Breast epithelium (tissue), 4 donors: Measurements from ENCODE around the gene DEFB113. TPM values are rescaled to one million over a fixed set of nuclear protein-coding genes. Genes with fewer than 3 reads are reported as not detected.

Experiments used
- DNase-seq, 2 donors: peaks; one replicate each; pipeline ENCODE4 v3.0.0-alpha.2; 2019; ENCODE audit warnings: low spot score in 2 of 2
- H3K27ac ChIP-seq, 2 donors: fragments of 200-600 bp; sonication (generic) in 1 of 2; one replicate each; pipeline ENCODE4 v1.5.1; 2016 to 2019; ENCODE audit warnings: mild to moderate bottlenecking in 1 of 2
- H3K27me3 ChIP-seq, 2 donors: fragments of 200-600 bp; sonication (generic) in 1 of 2; one replicate each; pipeline versions ENCODE4 v1.5.1 to v1.6.0; 2017 to 2019; ENCODE audit warnings: control low read depth in 1 of 2, mild to moderate bottlenecking in 1 of 2
- H3K36me3 ChIP-seq: fragments of 200-600 bp; one replicate; pipeline ENCODE4 v1.5.1; 2019
- H3K4me1 ChIP-seq, 2 donors: fragments of 200-600 bp; sonication (generic); one replicate each; pipeline ENCODE4 v1.5.1; 2016 to 2019; ENCODE audit warnings: control low read depth in 1 of 2
- H3K4me3 ChIP-seq, 3 donors: fragments of 200-600 bp; sonication (generic); 1 replicate in 2 of 3; 2 replicates in 1 of 3; pipeline ENCODE4 v1.5.1; 2016 to 2019; ENCODE audit warnings: mild to moderate bottlenecking in 3 of 3, moderate library complexity in 2 of 3
- H3K9me3 ChIP-seq, 2 donors: fragments of 200-600 bp; sonication (generic) in 1 of 2; one replicate each; pipeline ENCODE4 v1.5.1; 2016 to 2019; ENCODE audit warnings: control low read depth in 1 of 2
- CTCF ChIP-seq, 3 donors: fragments of 450-650 bp; IDR thresholded peaks; one replicate each; pipeline ENCODE4 v1.5.1; 2016 to 2017; ENCODE audit warnings: antibody characterized with exemption in 3 of 3, mild to moderate bottlenecking in 3 of 3, moderate library complexity in 3 of 3
- POLR2A ChIP-seq: fragments of 450-650 bp; IDR thresholded peaks from one replicate; pipeline ENCODE4 v1.6.1; 2016; ENCODE audit warnings: antibody characterized with exemption, mild to moderate bottlenecking, moderate library complexity
- POLR2AphosphoS5 ChIP-seq, 3 donors: sonication (generic); formaldehyde crosslinking; IDR thresholded peaks; one replicate each; pipeline ENCODE4 v1.6.1; 2017; ENCODE audit warnings: antibody characterized with exemption in 3 of 3
- intact Hi-C: fragments of 100-400 bp; cut with DNase I; formaldehyde crosslinking; loops from one replicate; pipeline ENCODE4 v1.15.1; 2023; ENCODE audit warnings: low total_unique reads
- total RNA-seq, 3 donors: library from RNA; depleted of rRNA; stranded (reverse); fragments of >200 nt; gene quantifications; one replicate each; pipeline ENCODE4 v1.1.0, GENCODE V29; 2016

The DEFB113 gene
- total RNA-seq, 3 donors from 2014 or later: not detected

- no peaks in the 10 kb centered on the region for H3K27me3 ChIP-seq
- H3K27ac ChIP-seq: no peak overlapping the region
- DNase-seq: no peak
- TF ChIP-seq CTCF (IDR thresholded peaks at IDR 0.05): no peak
- no peak for TF ChIP-seq POLR2AphosphoS5 (IDR thresholded peaks at IDR 0.05)
- no peak for TF ChIP-seq POLR2A
- H3K4me1 ChIP-seq: no peaks in the 10 kb centered on the region
- no peak overlapping the region for H3K4me3 ChIP-seq
- no peaks in the 10 kb centered on the region for H3K36me3 ChIP-seq
- intact Hi-C loops: no loop called here
- H3K9me3 ChIP-seq: no peaks in the 10 kb centered on the region
These were observed 2.6 kb downstream of the DEFB113 start for GRCh38 chr6:49966823-49967222.

GRCh38 chr6:49966334-49966733 lies 3.1 kb downstream of the DEFB113 start:
- Histone ChIP-seq H3K27ac (no peak overlapping the region), H3K4me1 (no peaks in the 10 kb centered on the region), H3K4me3 (no peak overlapping the region), H3K9me3 (no peaks in the 10 kb centered on the region), H3K36me3 (no peaks in the 10 kb centered on the region), H3K27me3 (no peaks in the 10 kb centered on the region)
- DNase-seq: no peak
- intact Hi-C loops: no loop called here
- TF ChIP-seq POLR2AphosphoS5 (IDR thresholded peaks at IDR 0.05) (no peak), POLR2A (no peak), CTCF (IDR thresholded peaks at IDR 0.05) (no peak)

GRCh38 chr6:49964064-49964463 lies 5.4 kb downstream of the DEFB113 start, which contains the start of gene DEFB114:
DEFB114 (minus strand) TSS chr6:49964164; CDS start chr6:49964105, 59 bp downstream.
- Histone ChIP-seq H3K4me1 (no peaks in the 10 kb centered on the region), H3K27ac (no peak within 1 kb of the TSS), H3K9me3 (no peaks in the 10 kb centered on the region), H3K36me3 (no peaks in the 10 kb centered on the region), H3K27me3 (no peaks in the 10 kb centered on the region), H3K4me3 (no peak within 1 kb of the TSS)
- intact Hi-C loops: no loop called here
- TF ChIP-seq POLR2AphosphoS5 (IDR thresholded peaks at IDR 0.05) (no peak), POLR2A (no peak), CTCF (IDR thresholded peaks at IDR 0.05) (no peak)
- DNase-seq: no peak

- H3K9me3 ChIP-seq: no peaks in the 10 kb centered on the region
- no peak for TF ChIP-seq CTCF (IDR thresholded peaks at IDR 0.05)
- no peak for TF ChIP-seq POLR2AphosphoS5 (IDR thresholded peaks at IDR 0.05)
- TF ChIP-seq POLR2A: no peak
- H3K4me3 ChIP-seq: no peak overlapping the region
These were observed 11.2 kb downstream of the DEFB113 start for GRCh38 chr6:49958180-49958579.

GRCh38 chr6:49955847-49956246 lies 13.6 kb downstream of the DEFB113 start:
- no peaks in the 10 kb centered on the region for H3K36me3 ChIP-seq
- no peak for DNase-seq
- H3K4me3 ChIP-seq: no peak overlapping the region
- H3K4me1 ChIP-seq: no peaks in the 10 kb centered on the region
- intact Hi-C loops: no loop called here
- no peak for TF ChIP-seq CTCF (IDR thresholded peaks at IDR 0.05)
- no peak for TF ChIP-seq POLR2A
- TF ChIP-seq POLR2AphosphoS5 (IDR thresholded peaks at IDR 0.05): no peak
- no peaks in the 10 kb centered on the region for H3K9me3 ChIP-seq
- no peak overlapping the region for H3K27ac ChIP-seq
- no peaks in the 10 kb centered on the region for H3K27me3 ChIP-seq

More at GRCh38 chr6:49958180-49958579, 11.2 kb downstream of the DEFB113 start:
- Histone ChIP-seq H3K36me3 (no peaks in the 10 kb centered on the region), H3K27me3 (no peaks in the 10 kb centered on the region), H3K4me1 (no peaks in the 10 kb centered on the region), H3K27ac (no peak overlapping the region)
- no peak for DNase-seq
- intact Hi-C loops: no loop called here
